PC-9 (cell line): ENCODE measurements around the gene IL22RA2. TPM values are rescaled to one million over a fixed set of nuclear protein-coding genes. Genes with fewer than 3 reads are reported as not detected.

Experiments
- BruUV-seq: library from RNA; stranded (reverse); fragments of 400-500 nt; replicated peaks from 2 replicates; lab custom pipeline; 2021; lab: Mats Ljungman, UMichigan
- CTCF ChIA-PET: fragments of 300-600 bp; sonication (Branson Sonifier 250); formaldehyde crosslinking; loops from one replicate; lab custom pipeline; 2022; ENCODE audit warnings: antibody characterized with exemption; lab: Charles Lee
- POLR2A ChIA-PET: fragments of 300-600 bp; sonication (Branson Sonifier 250); formaldehyde crosslinking; loops from one replicate; lab custom pipeline; 2022; ENCODE audit warnings: antibody characterized with exemption; ENCODE audit not compliant: unreplicated experiment; lab: Charles Lee
- DNase-seq, 2 experiments: peaks; one replicate each; pipeline versions ENCODE4 v3.0.0 to v3.0.0-alpha.2; 2015 to 2022; ENCODE audit warnings: mixed read lengths in 1 of 2
- H2AFZ ChIP-seq: fragments of 200-600 bp; sonication (generic); 2 replicates; pipeline ENCODE4 v1.8.1; 2017; ENCODE audit warnings: antibody characterized with exemption
- H3F3A ChIP-seq: fragments of 200-600 bp; sonication (generic); 2 replicates; pipeline ENCODE4 v1.8.1; 2017; ENCODE audit warnings: antibody characterized with exemption, mild to moderate bottlenecking, low read depth; ENCODE audit not compliant: insufficient read depth
- H3K27ac ChIP-seq: fragments of 200-600 bp; sonication (generic); 2 replicates; pipeline ENCODE4 v1.6.1; 2016; ENCODE audit warnings: mixed run types
- H3K27me3 ChIP-seq: fragments of 200-600 bp; sonication (generic); 2 replicates; pipeline ENCODE4 v1.6.1; 2016; ENCODE audit warnings: low read depth, mixed run types; ENCODE audit not compliant: insufficient read depth
- H3K36me3 ChIP-seq: fragments of 200-600 bp; sonication (generic); 2 replicates; pipeline ENCODE4 v1.6.1; 2016; ENCODE audit warnings: low read depth, mixed run types
- H3K4me1 ChIP-seq: fragments of 200-600 bp; sonication (generic); replicated peaks from 2 replicates; pipeline ENCODE4 v1.6.1; 2016; ENCODE audit warnings: mixed run types; ENCODE audit not compliant: insufficient read depth
- H3K4me2 ChIP-seq: fragments of 200-600 bp; sonication (generic); 2 replicates; pipeline ENCODE4 v1.6.1; 2017; ENCODE audit warnings: mixed run types
- H3K4me3 ChIP-seq: fragments of 200-600 bp; sonication (generic); 2 replicates; pipeline ENCODE4 v1.6.1; 2016; ENCODE audit warnings: mixed run types
- H3K79me2 ChIP-seq: fragments of 200-600 bp; sonication (generic); 2 replicates; pipeline ENCODE4 v1.6.1; 2017; ENCODE audit warnings: low read depth, mixed run types
- H3K9me2 ChIP-seq: fragments of 200-600 bp; sonication (generic); 2 replicates; pipeline ENCODE4 v1.8.1; 2017; ENCODE audit warnings: mild to moderate bottlenecking; ENCODE audit not compliant: insufficient read depth
- H3K9me3 ChIP-seq: fragments of 200-600 bp; sonication (generic); 2 replicates; pipeline ENCODE4 v1.8.1; 2016; ENCODE audit warnings: low read depth; ENCODE audit not compliant: insufficient read depth
- H4K20me1 ChIP-seq: fragments of 200-600 bp; sonication (generic); 2 replicates; pipeline ENCODE4 v1.8.1; 2017; ENCODE audit not compliant: insufficient read depth
- EZH2 ChIP-seq: fragments of 200-600 bp; sonication (generic); IDR thresholded peaks from 2 replicates; pipeline ENCODE4 v1.8.0; 2017; ENCODE audit warnings: antibody characterized with exemption, low read depth
- intact Hi-C: fragments of 100-400 bp; cut with micrococcal nuclease; formaldehyde crosslinking; loops from one replicate; pipeline ENCODE4 v1.10.0; 2022; ENCODE audit not compliant: unreplicated experiment
- total RNA-seq: library from RNA; stranded (reverse); gene quantifications from 2 replicates; pipeline ENCODE4 v1.2.3, GENCODE V29; 2021
- TF ChIP-seq, protein P1 (sequence below): fragments of 200-600 bp; sonication (generic); conservative IDR thresholded peaks from 2 replicates; pipeline ENCODE4 v1.6.1; 2017; ENCODE audit warnings: mixed run types, antibody characterized with exemption, mild to moderate bottlenecking, moderate library complexity

Gene IL22RA2
- total RNA-seq, 1 experiment from 2014 or later: not detected

DNA sequence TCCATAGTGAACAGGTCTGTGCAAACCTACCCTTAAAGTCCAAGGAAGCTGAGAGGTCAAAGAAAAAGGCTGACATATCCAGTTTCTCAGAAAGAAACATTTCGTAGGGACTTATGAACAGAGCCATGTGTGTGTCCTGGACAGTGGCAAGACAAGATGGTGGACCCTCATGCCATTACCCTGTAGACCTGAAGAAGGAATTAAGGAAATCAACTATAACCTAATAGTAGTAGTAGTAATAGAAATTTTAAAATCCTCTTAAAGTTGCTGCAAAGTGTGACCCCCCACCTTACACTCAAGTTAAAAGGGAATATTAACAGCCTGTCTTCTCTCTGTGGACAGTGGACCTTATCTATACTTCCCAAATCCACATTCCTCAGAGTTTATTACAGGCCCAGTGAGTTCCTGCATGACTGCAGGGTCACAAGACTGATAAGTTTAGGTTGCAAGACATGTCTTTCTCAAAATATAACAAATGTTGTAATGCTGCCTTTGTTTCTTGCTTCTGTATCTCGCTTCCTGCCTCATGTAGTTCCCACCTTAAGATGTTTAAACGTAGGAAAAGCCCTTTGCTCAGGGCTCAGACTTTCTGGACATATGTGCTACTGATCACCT is 10.6 kb downstream of the IL22RA2 start:
- Histone ChIP-seq H3K36me3 (no peaks in the 10 kb centered on the region), H3K9me2 (no peaks in the 10 kb centered on the region), H3K4me1 (peaks cover 17% of the 10 kb centered on the region; the same call in 1 of the 2 replicates), H3K4me3 (no peak overlapping the region), H3K27me3 (no peaks in the 10 kb centered on the region), H2AFZ (no peak overlapping the region), H4K20me1 (no peaks in the 10 kb centered on the region), H3F3A (peaks cover 18% of the 10 kb centered on the region; the same call in 1 of the 2 replicates), H3K27ac (no peak overlapping the region), H3K4me2 (no peak overlapping the region), H3K9me3 (peaks cover 23% of the 10 kb centered on the region; the same call in 1 of the 2 replicates), H3K79me2 (no peaks in the 10 kb centered on the region)
- POLR2A ChIA-PET: no interaction called here
- no peak for DNase-seq
- CTCF ChIA-PET: no interaction called here
- BruUV-seq: no TSS peak
- intact Hi-C loops: no loop called here
- TF ChIP-seq EZH2: no peak
- TF ChIP-seq, protein P1, sequence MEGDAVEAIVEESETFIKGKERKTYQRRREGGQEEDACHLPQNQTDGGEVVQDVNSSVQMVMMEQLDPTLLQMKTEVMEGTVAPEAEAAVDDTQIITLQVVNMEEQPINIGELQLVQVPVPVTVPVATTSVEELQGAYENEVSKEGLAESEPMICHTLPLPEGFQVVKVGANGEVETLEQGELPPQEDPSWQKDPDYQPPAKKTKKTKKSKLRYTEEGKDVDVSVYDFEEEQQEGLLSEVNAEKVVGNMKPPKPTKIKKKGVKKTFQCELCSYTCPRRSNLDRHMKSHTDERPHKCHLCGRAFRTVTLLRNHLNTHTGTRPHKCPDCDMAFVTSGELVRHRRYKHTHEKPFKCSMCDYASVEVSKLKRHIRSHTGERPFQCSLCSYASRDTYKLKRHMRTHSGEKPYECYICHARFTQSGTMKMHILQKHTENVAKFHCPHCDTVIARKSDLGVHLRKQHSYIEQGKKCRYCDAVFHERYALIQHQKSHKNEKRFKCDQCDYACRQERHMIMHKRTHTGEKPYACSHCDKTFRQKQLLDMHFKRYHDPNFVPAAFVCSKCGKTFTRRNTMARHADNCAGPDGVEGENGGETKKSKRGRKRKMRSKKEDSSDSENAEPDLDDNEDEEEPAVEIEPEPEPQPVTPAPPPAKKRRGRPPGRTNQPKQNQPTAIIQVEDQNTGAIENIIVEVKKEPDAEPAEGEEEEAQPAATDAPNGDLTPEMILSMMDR: no peak

DNA sequence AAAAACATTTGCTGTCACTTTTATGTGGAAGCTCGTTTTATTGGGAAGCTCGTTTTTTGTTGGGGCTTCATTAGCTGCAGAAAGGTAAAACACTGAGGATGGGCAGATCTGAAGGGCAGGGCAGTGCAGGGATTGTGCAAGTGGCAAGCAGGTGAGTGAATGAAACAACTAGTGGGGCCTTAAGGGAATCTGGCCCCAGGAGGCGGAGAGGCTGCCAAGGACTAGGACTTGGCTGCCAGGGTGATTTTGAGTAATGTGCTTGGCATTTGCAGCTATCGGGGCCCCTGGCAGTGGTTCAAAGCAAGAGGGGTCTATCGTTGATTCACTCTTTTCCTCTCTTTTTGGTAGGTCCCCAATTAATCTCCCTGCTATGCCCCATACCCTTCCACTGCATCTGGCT is 11.5 kb downstream of the IL22RA2 start:
- POLR2A ChIA-PET: interaction anchor here (0.5 kb wide), 1 partner anchor 278 kb away, joined by 4 read pairs; no protein-coding TSS in a partner anchor

DNA sequence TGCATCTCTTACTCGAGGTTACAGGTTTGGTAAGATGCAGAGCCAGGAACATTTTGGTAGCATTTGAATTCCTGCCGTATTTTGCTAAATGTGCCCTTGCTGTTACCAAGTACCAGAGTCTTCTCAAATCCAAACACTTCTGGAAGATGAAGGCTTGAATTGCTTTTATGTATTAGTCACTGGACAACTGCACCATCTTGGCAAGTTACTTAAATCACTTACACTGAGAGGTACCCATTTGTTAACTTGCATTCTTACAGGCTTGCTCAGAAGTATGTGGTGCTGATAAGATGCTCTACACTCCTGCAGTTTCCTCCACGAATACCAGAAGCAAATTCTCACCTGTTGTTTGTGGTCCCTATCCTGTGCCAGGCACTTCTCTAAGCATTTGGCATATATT is 12.7 kb downstream of the IL22RA2 start:
- no TSS peak for BruUV-seq
- H3K27me3 ChIP-seq: no peaks in the 10 kb centered on the region
- no peaks in the 10 kb centered on the region for H4K20me1 ChIP-seq
- intact Hi-C loops: no loop called here
- H3K79me2 ChIP-seq: no peaks in the 10 kb centered on the region
- H3K4me3 ChIP-seq: no peak overlapping the region
- TF ChIP-seq, protein P1: no peak
- TF ChIP-seq EZH2: no peak
- peak in 1 of 2 experiments; percentile 93 for DNase-seq
- peaks cover 18% of the 10 kb centered on the region; the same call in 1 of the 2 replicates for H3F3A ChIP-seq
- H3K36me3 ChIP-seq: no peaks in the 10 kb centered on the region
- peaks cover 25% of the 10 kb centered on the region for H3K4me1 ChIP-seq
- POLR2A ChIA-PET: no interaction called here
- CTCF ChIA-PET: no interaction called here
- H3K27ac ChIP-seq: no peak overlapping the region
- no peak overlapping the region for H3K4me2 ChIP-seq
- H2AFZ ChIP-seq: no peak overlapping the region
- H3K9me2 ChIP-seq: no peaks in the 10 kb centered on the region
- H3K9me3 ChIP-seq: peaks cover 26% of the 10 kb centered on the region; the same call in 1 of the 2 replicates

More for the DNA sequence above, 11.5 kb downstream of the IL22RA2 start:
- no peaks in the 10 kb centered on the region for H3K9me2 ChIP-seq
- H3K9me3 ChIP-seq: peaks cover 23% of the 10 kb centered on the region; the same call in 1 of the 2 replicates
- no peaks in the 10 kb centered on the region for H3K79me2 ChIP-seq
- H3K27me3 ChIP-seq: no peaks in the 10 kb centered on the region
- no peaks in the 10 kb centered on the region for H4K20me1 ChIP-seq
- CTCF ChIA-PET: no interaction called here
- TF ChIP-seq, protein P1: no peak
- no peak for TF ChIP-seq EZH2
- H2AFZ ChIP-seq: no peak overlapping the region
- H3F3A ChIP-seq: peaks cover 18% of the 10 kb centered on the region; the same call in 1 of the 2 replicates
- H3K4me2 ChIP-seq: no peak overlapping the region
- intact Hi-C loops: no loop called here
- no peak overlapping the region for H3K27ac ChIP-seq
- DNase-seq: peak in 1 of 2 experiments; percentile 30
- H3K36me3 ChIP-seq: no peaks in the 10 kb centered on the region
- H3K4me1 ChIP-seq: peaks cover 17% of the 10 kb centered on the region; the same call in 1 of the 2 replicates
- no peak overlapping the region for H3K4me3 ChIP-seq
- BruUV-seq: no TSS peak
